Measurements from ENCODE around the gene IFNA16.
"Not testable (repeated sequence)": the region's sequence is repeated elsewhere in the genome, so short reads cannot be mapped to it uniquely, and the experiment has no call there.

IFNA16 gene

DNA sequence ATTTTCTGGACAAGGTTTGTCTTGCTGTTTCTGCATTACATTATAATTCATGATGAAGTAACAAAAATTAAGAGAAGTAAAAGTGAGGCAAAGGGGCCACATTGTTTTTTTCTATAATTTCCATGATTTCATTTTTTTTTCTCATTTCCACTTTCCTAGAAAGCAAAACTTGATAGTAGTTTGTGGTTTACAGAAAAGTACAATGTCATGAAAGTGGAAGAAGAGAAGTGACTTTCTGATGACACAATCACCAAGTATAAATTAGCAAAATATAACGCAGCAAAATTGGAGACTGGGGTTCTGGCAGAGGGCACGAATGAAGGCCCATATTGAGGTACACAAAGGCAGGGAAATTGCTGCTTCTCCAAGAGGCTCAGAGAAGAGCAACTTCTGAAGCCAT lies 27.7 kb upstream of the IFNA16 start:
- DNase-seq = no peak
- in situ Hi-C loops (cut with HindIII; ENCODE audit: low pct_ligation_motif_present, low sequenced_read_pairs) = no loop called here
- H3K27me3 ChIP-seq (replicated peaks) = no peaks in the 10 kb centered on the region
- H3K27ac ChIP-seq = no peak overlapping the region
- TF ChIP-seq, protein P1, sequence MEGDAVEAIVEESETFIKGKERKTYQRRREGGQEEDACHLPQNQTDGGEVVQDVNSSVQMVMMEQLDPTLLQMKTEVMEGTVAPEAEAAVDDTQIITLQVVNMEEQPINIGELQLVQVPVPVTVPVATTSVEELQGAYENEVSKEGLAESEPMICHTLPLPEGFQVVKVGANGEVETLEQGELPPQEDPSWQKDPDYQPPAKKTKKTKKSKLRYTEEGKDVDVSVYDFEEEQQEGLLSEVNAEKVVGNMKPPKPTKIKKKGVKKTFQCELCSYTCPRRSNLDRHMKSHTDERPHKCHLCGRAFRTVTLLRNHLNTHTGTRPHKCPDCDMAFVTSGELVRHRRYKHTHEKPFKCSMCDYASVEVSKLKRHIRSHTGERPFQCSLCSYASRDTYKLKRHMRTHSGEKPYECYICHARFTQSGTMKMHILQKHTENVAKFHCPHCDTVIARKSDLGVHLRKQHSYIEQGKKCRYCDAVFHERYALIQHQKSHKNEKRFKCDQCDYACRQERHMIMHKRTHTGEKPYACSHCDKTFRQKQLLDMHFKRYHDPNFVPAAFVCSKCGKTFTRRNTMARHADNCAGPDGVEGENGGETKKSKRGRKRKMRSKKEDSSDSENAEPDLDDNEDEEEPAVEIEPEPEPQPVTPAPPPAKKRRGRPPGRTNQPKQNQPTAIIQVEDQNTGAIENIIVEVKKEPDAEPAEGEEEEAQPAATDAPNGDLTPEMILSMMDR (IDR thresholded peaks at IDR 0.05; ENCODE audit: low read depth, low read length, missing control alignments) = no peak
- H3K4me3 ChIP-seq (ENCODE audit: low read depth, low read length) = no peak overlapping the region
- no peaks in the 10 kb centered on the region for H3K36me3 ChIP-seq (replicated peaks)

DNA sequence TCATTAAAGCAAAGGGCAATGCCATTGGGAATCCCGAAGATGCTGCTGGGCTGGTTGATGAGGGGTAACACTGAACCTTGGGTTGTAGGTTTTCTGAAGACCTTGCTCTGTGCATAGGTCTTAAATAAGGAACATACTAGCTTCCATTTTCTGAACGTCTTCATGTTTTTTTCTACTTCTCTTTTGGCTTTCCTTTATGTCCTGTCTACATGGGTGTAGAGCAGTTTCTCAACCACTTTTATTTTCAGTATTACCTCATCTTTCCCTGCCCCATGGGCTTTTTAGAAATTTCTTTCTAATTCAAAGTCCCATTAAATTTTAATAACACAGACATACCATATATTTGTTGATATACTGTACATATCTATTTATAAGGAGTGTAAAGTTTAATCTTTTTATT lies 22.8 kb upstream of the IFNA16 start, which contains the start of gene IFNA14:
IFNA14 (minus strand) TSS at position 95 of the 400 bp plus-strand sequence; CDS start at position 25, 70 bp downstream.
- TF ChIP-seq, protein P1 (IDR thresholded peaks at IDR 0.05; ENCODE audit: low read depth, low read length, missing control alignments) = no peak
- DNase-seq = no peak
- H3K36me3 ChIP-seq (replicated peaks) = no peaks in the 10 kb centered on the region
- H3K27ac ChIP-seq = no peak within 1 kb of the TSS
- in situ Hi-C loops (cut with HindIII; ENCODE audit: low pct_ligation_motif_present, low sequenced_read_pairs) = no loop called here
- H3K4me3 ChIP-seq (ENCODE audit: low read depth, low read length) = no peak within 1 kb of the TSS
- H3K27me3 ChIP-seq (replicated peaks) = no peaks in the 10 kb centered on the region

DNA sequence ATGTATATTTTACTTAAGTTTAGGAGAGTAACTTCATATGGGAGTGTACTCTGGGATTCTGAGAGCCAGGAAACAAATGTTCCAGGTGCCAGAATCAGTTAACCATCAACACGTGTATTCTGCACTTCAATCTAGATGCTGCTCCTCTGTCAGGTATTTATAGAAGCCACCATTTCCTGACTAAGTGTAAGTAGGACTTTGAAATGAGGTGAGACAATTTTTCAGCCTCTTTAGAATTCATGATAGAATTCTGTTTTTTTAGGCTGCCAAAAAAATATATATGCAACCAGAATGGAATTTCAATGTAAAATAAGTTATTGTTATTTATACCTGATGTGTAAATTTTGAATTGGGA lies 19.2 kb upstream of the IFNA16 start:
- DNase-seq; H3K36me3 ChIP-seq (replicated peaks); H3K27ac ChIP-seq; H3K4me3 ChIP-seq (ENCODE audit: low read depth, low read length); in situ Hi-C loops (cut with HindIII; ENCODE audit: low pct_ligation_motif_present, low sequenced_read_pairs); H3K27me3 ChIP-seq (replicated peaks): not testable (repeated sequence)

DNA sequence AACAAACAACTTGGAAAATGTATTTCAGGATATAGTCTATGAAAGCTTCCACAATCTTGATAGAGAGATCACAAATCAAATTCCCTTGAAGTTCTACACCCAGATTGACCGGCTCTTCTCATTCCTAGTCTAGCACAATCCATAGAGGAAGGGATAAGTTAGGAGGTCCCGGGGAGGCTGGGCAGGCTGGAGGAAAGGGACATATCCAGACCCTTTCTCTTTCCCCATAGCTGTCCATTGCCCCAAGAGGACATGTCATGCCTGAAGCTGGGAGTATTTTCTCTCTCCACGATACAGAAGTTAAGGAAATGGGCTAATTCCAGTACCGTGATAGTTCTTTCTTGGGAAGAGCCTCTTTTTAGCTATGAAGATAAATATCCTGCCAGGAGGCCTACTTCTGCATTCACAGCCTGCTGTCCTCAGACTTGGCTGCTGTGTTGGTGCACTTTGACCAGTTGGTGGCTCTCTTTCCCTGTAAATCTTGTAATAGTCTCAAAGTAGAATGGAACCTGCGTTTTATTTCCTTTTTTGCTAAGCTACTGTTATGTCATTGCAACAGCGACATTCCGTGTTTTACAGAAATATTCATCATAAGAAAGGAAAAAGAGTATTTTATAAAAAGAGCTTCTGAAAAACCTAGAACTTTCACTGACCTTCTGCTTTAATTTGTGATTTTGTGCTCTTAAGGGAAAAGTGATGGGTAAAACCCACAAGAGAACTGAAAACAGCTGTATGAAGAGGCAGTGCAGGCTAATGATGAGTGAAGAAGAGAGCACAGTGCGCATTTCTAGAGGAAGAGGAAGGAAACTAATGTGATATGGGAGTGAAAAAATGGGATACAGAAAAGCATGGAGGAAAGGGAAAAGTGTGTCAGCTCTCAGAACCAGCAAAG lies 18.6 kb upstream of the IFNA16 start:
- in situ Hi-C loops (cut with HindIII; ENCODE audit: low pct_ligation_motif_present, low sequenced_read_pairs); H3K4me3 ChIP-seq (ENCODE audit: low read depth, low read length); H3K27ac ChIP-seq; H3K27me3 ChIP-seq (replicated peaks); H3K36me3 ChIP-seq (replicated peaks): not testable (repeated sequence)
- TF ChIP-seq, protein P1 (IDR thresholded peaks at IDR 0.05; ENCODE audit: low read depth, low read length, missing control alignments) = peak; percentile 77
- peak; percentile 57 for DNase-seq

DNA sequence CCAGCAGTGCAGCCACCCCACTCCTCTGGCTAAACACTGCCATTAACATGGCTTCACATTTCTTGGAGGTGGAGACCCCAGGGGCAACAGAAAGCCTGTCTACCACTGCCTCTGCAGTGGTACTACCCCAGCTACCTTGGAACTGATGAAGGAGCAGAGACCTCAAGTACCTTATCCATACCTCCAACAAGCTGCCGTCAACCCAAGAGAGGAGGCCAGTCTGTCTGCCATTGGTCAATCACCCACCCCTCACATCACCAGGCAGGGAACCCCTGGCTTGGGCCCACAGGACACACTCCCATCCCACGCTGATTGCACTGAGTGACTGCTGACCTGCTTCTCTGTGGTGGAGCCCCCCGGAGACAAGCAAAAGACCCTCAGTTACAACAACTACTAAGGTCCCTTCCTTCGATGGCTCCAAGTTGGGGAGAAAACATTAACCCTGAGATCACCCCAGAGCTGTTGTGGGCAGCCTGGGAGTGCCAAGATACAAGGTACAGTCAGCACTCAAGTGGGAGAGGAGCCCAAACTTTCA lies 17.1 kb upstream of the IFNA16 start:
- in situ Hi-C loops (cut with HindIII; ENCODE audit: low pct_ligation_motif_present, low sequenced_read_pairs) = no loop called here
- H3K36me3 ChIP-seq (replicated peaks) = no peaks in the 10 kb centered on the region
- TF ChIP-seq, protein P1 (IDR thresholded peaks at IDR 0.05; ENCODE audit: low read depth, low read length, missing control alignments) = no peak
- DNase-seq = no peak
- H3K27ac ChIP-seq = no peak overlapping the region
- no peak overlapping the region for H3K4me3 ChIP-seq (ENCODE audit: low read depth, low read length)
- no peaks in the 10 kb centered on the region for H3K27me3 ChIP-seq (replicated peaks)

DNA sequence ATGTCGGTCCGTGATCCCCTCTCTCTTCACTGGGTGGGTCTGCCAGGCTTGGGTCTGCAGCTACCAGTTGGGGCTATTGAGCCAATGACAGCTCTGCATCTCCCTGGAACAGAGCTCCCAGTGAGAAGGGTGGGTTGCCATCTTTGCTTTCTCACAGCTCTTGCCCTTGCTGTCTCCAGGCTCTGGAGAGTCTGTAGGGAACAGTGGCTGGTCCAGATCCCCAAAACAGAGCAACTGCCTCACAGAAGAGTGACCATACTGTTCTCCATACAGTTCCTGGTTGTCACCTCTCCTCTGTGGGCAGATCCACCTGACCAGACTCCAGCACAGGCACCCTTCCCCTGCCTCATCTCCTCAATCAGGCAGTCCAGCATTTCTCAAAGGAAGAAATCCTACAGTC lies 16.1 kb upstream of the IFNA16 start:
- Histone ChIP-seq H3K27me3 (replicated peaks) (no peaks in the 10 kb centered on the region), H3K36me3 (replicated peaks) (no peaks in the 10 kb centered on the region), H3K27ac (no peak overlapping the region), H3K4me3 (ENCODE audit: low read depth, low read length) (no peak overlapping the region)
- TF ChIP-seq, protein P1 (IDR thresholded peaks at IDR 0.05; ENCODE audit: low read depth, low read length, missing control alignments) = no peak
- DNase-seq = no peak
- in situ Hi-C loops (cut with HindIII; ENCODE audit: low pct_ligation_motif_present, low sequenced_read_pairs) = no loop called here
